GM19351 (cell line): ENCODE results near the gene LMNB1.
"Not testable (repeated sequence)": the region's sequence is repeated elsewhere in the genome, so short reads cannot be mapped to it uniquely, and the experiment has no call there.

Source experiments
- ATAC-seq: cut with Tn5 transposase; IDR thresholded peaks from one replicate; pipeline ENCODE4 v1.9.1; 2021; ENCODE audit warnings: mild to moderate bottlenecking, moderate library complexity; ENCODE audit not compliant: unreplicated experiment

Gene LMNB1

GRCh38 chr5:126776499-126777256 lies at the start of gene LMNB1:
LMNB1 (plus strand) TSS chr5:126777136; CDS start chr5:126777509, 373 bp downstream.
- peak; percentile 61 for ATAC-seq

- no peak for ATAC-seq
Measured at GRCh38 chr5:126732716-126733115, 44.2 kb upstream of the LMNB1 start.

GRCh38 chr5:126734573-126734972 lies 42.4 kb upstream of the LMNB1 start:
- ATAC-seq = not testable (repeated sequence)

GRCh38 chr5:126736141-126736540 lies 40.8 kb upstream of the LMNB1 start:
- no peak for ATAC-seq

- ATAC-seq = no peak
Measured at GRCh38 chr5:126741361-126741760, 35.6 kb upstream of the LMNB1 start.

GRCh38 chr5:126742425-126742824 lies 34.5 kb upstream of the LMNB1 start:
- ATAC-seq = no peak

- ATAC-seq = no peak
Measured at GRCh38 chr5:126744836-126745235, 32.1 kb upstream of the LMNB1 start.

- ATAC-seq = no peak
Measured at GRCh38 chr5:126745259-126745992, 31.5 kb upstream of the LMNB1 start.

GRCh38 chr5:126746290-126746689 lies 30.6 kb upstream of the LMNB1 start:
- ATAC-seq = no peak

GRCh38 chr5:126752081-126752785 lies 24.7 kb upstream of the LMNB1 start:
- no peak for ATAC-seq

- ATAC-seq = no peak
Measured at GRCh38 chr5:126753227-126753626, 23.7 kb upstream of the LMNB1 start.

GRCh38 chr5:126754609-126755008 lies 22.3 kb upstream of the LMNB1 start:
- ATAC-seq = no peak

- ATAC-seq = no peak
Measured at GRCh38 chr5:126755593-126755992, 21.3 kb upstream of the LMNB1 start.

GRCh38 chr5:126757713-126758357 lies 19.1 kb upstream of the LMNB1 start:
- ATAC-seq = no peak

GRCh38 chr5:126763371-126763770 lies 13.6 kb upstream of the LMNB1 start:
- ATAC-seq = no peak

GRCh38 chr5:126769703-126770102 lies 7.2 kb upstream of the LMNB1 start:
- ATAC-seq = no peak

- not testable (repeated sequence) for ATAC-seq
Measured at GRCh38 chr5:126773536-126773935, 3.4 kb upstream of the LMNB1 start.

- ATAC-seq = not testable (repeated sequence)
Measured at GRCh38 chr5:126774595-126774994, 2.3 kb upstream of the LMNB1 start.

- ATAC-seq = peak; percentile 15
Measured at GRCh38 chr5:126777257-126777974, 480 bp downstream of the LMNB1 start.

- ATAC-seq = peak; percentile 61
Measured at GRCh38 chr5:126777975-126778674, 1.2 kb downstream of the LMNB1 start.
